ENCODE data around the gene TEX22.
"Not testable (repeated sequence)": the region's sequence is repeated elsewhere in the genome, so short reads cannot be mapped to it uniquely, and the experiment has no call there.

Gene TEX22

GRCh38 chr14:105398044-105398725 lies at the start of gene TEX22:
TEX22 (plus strand) TSS chr14:105398538; CDS start chr14:105399341, 803 bp downstream.
- peak; percentile 64 for DNase-seq (ENCODE audit: low spot score)

GRCh38 chr14:105348945-105349699 lies 49.2 kb upstream of the TEX22 start:
- DNase-seq (ENCODE audit: low spot score) = no peak

GRCh38 chr14:105349992-105350391 lies 48.3 kb upstream of the TEX22 start:
- DNase-seq (ENCODE audit: low spot score) = no peak

GRCh38 chr14:105350450-105351244 lies 47.7 kb upstream of the TEX22 start:
- DNase-seq (ENCODE audit: low spot score) = no peak

GRCh38 chr14:105351410-105351809 lies 46.9 kb upstream of the TEX22 start:
- DNase-seq (ENCODE audit: low spot score) = no peak

- peak; percentile 90 for DNase-seq (ENCODE audit: low spot score)
Measured at GRCh38 chr14:105351920-105352851, 46.2 kb upstream of the TEX22 start.

- no peak for DNase-seq (ENCODE audit: low spot score)
Measured at GRCh38 chr14:105353136-105353535, 45.2 kb upstream of the TEX22 start.

- DNase-seq (ENCODE audit: low spot score) = no peak
Measured at GRCh38 chr14:105354541-105354940, 43.8 kb upstream of the TEX22 start.

- no peak for DNase-seq (ENCODE audit: low spot score)
Measured at GRCh38 chr14:105355049-105355575, 43.2 kb upstream of the TEX22 start.

GRCh38 chr14:105355850-105356604 lies 42.3 kb upstream of the TEX22 start:
- no peak for DNase-seq (ENCODE audit: low spot score)

- DNase-seq (ENCODE audit: low spot score) = no peak
Measured at GRCh38 chr14:105356927-105357326, 41.4 kb upstream of the TEX22 start.

GRCh38 chr14:105357626-105358025 lies 40.7 kb upstream of the TEX22 start:
- DNase-seq (ENCODE audit: low spot score) = no peak

- no peak for DNase-seq (ENCODE audit: low spot score)
Measured at GRCh38 chr14:105358140-105358846, 40.0 kb upstream of the TEX22 start.

GRCh38 chr14:105358943-105359342 lies 39.4 kb upstream of the TEX22 start:
- no peak for DNase-seq (ENCODE audit: low spot score)

- DNase-seq (ENCODE audit: low spot score) = not testable (repeated sequence)
Measured at GRCh38 chr14:105361412-105361811, 36.9 kb upstream of the TEX22 start.

GRCh38 chr14:105363847-105364708 lies 34.3 kb upstream of the TEX22 start:
- DNase-seq (ENCODE audit: low spot score) = no peak

GRCh38 chr14:105365101-105365500 lies 33.2 kb upstream of the TEX22 start:
- no peak for DNase-seq (ENCODE audit: low spot score)

- DNase-seq (ENCODE audit: low spot score) = no peak
Measured at GRCh38 chr14:105365681-105366080, 32.7 kb upstream of the TEX22 start.

Data from pons (tissue), 1 donor.